Effector memory CD4-positive, alpha-beta T cell (primary cell): ENCODE data around the gene HOXD8.

Source experiments
- DNase-seq, 3 donors: peaks; one replicate each; pipeline ENCODE4 v3.0.0-alpha.2; 2020
- H3K27ac ChIP-seq: 2 replicates; pipeline ENCODE4 v1.7.0; 2013; ENCODE audit warnings: mild to moderate bottlenecking, low read length, moderate library complexity; ENCODE audit not compliant: insufficient read depth, poor library complexity, severe bottlenecking
- H3K27me3 ChIP-seq: replicated peaks from 2 replicates; pipeline ENCODE4 v1.7.0; 2013; ENCODE audit warnings: mild to moderate bottlenecking, low read length; ENCODE audit not compliant: insufficient read depth, control insufficient read depth, poor library complexity, severe bottlenecking
- H3K36me3 ChIP-seq: 2 replicates; pipeline ENCODE4 v1.7.0; 2013; ENCODE audit warnings: mild to moderate bottlenecking, low read length, moderate library complexity; ENCODE audit not compliant: control insufficient read depth, insufficient read depth
- H3K4me1 ChIP-seq: 2 replicates; pipeline ENCODE4 v1.7.0; 2013; ENCODE audit warnings: low read length, mild to moderate bottlenecking; ENCODE audit not compliant: control insufficient read depth, insufficient read depth, poor library complexity, severe bottlenecking
- H3K4me3 ChIP-seq: 2 replicates; pipeline ENCODE4 v1.7.0; 2013; ENCODE audit warnings: low read length, low read depth, mild to moderate bottlenecking; ENCODE audit not compliant: insufficient read depth, poor library complexity, severe bottlenecking
- H3K9me3 ChIP-seq: 2 replicates; pipeline ENCODE4 v1.7.0; 2013; ENCODE audit warnings: mild to moderate bottlenecking, low read length, moderate library complexity; ENCODE audit not compliant: control insufficient read depth

The HOXD8 gene

GRCh38 chr2:176103742-176104315, 25.7 kb upstream of the HOXD8 start:
- Histone ChIP-seq H3K4me1 (peaks cover 12% of the 10 kb centered on the region), H3K27ac (no peak overlapping the region), H3K27me3 (peaks cover 90% of the 10 kb centered on the region), H3K4me3 (no peak overlapping the region), H3K36me3 (no peaks in the 10 kb centered on the region), H3K9me3 (no peaks in the 10 kb centered on the region)
- no peak for DNase-seq

DNA sequence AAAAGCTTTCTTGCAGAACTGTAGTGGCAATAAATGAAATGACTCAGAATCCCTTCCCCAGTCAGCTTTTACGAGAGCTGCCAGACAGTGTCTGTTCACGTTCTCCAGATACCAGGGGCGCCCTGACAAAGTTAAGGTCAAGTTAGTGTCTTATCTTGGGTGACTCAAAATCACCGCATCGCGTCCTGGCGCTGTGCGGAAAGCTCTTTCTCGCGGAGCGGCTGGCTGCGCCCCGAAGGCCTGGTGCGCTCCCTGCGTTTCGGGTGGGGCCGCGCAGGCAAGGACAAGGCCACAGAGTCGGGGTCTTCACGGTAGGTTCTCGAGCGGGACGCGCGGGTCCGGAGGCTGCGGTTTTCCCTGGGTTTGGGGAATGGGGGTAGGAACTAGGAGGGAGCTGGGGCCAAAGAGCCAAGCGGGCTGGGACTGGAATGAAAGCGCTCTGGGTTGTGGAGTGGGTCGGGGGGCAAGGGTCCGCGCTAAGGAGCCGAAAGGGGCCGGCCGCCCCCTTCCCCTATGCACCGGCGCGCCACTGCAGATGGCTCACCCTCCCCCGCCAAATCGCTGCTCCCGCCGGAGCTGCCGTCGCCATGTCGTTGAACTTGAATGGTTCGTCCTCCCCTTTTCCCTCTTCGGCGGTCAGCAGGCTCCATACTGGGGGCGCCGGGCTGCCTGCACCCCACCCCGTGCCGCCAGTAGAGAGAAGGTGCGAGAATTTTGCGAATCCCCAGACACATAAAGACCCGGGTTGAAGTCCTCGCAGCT, 25.0 kb upstream of the HOXD8 start:
- no peak overlapping the region for H3K4me3 ChIP-seq
- no peaks in the 10 kb centered on the region for H3K36me3 ChIP-seq
- H3K27ac ChIP-seq = no peak overlapping the region
- H3K9me3 ChIP-seq = no peaks in the 10 kb centered on the region
- peaks cover 90% of the 10 kb centered on the region for H3K27me3 ChIP-seq
- peaks cover 12% of the 10 kb centered on the region for H3K4me1 ChIP-seq
- DNase-seq = no peak

GRCh38 chr2:176105078-176105729, 24.3 kb upstream of the HOXD8 start:
- Histone ChIP-seq H3K36me3 (no peaks in the 10 kb centered on the region), H3K4me1 (peaks cover 12% of the 10 kb centered on the region), H3K4me3 (no peak overlapping the region), H3K27me3 (peaks cover 90% of the 10 kb centered on the region), H3K9me3 (no peaks in the 10 kb centered on the region), H3K27ac (no peak overlapping the region)
- no peak for DNase-seq

GRCh38 chr2:176105730-176106580, 23.6 kb upstream of the HOXD8 start:
- Histone ChIP-seq H3K27ac (no peak overlapping the region), H3K4me3 (no peak overlapping the region), H3K27me3 (peaks cover 90% of the 10 kb centered on the region), H3K9me3 (no peaks in the 10 kb centered on the region), H3K4me1 (peaks cover 12% of the 10 kb centered on the region), H3K36me3 (no peaks in the 10 kb centered on the region)
- no peak for DNase-seq

GRCh38 chr2:176106581-176107539, 22.6 kb upstream of the HOXD8 start, which contains the start of gene HOXD11:
TSS of gene HOXD11 (plus strand) at chr2:176107280. CDS start at chr2:176107356, 76 bp downstream.
- Histone ChIP-seq H3K27me3 (peaks cover 90% of the 10 kb centered on the region), H3K4me1 (peaks cover 12% of the 10 kb centered on the region), H3K4me3 (peak within 1 kb of the TSS; percentile 32), H3K27ac (no peak within 1 kb of the TSS), H3K36me3 (no peaks in the 10 kb centered on the region), H3K9me3 (no peaks in the 10 kb centered on the region)
- DNase-seq = no peak

DNA sequence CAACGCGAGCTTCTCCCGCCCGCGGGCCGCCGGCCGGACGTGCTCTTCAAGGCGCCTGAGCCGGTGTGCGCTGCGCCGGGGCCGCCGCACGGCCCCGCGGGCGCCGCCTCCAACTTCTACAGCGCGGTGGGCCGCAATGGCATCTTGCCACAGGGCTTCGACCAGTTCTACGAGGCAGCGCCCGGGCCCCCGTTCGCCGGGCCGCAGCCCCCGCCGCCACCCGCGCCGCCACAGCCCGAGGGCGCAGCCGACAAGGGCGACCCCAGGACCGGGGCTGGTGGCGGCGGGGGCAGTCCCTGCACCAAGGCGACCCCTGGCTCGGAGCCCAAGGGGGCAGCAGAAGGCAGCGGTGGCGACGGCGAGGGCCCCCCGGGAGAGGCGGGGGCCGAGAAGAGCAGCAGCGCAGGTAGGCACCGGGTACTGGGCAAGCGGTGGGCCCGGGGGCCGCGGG, 21.7 kb upstream of the HOXD8 start:
- no peak overlapping the region for H3K4me3 ChIP-seq
- H3K36me3 ChIP-seq = no peaks in the 10 kb centered on the region
- no peak overlapping the region for H3K27ac ChIP-seq

DNA sequence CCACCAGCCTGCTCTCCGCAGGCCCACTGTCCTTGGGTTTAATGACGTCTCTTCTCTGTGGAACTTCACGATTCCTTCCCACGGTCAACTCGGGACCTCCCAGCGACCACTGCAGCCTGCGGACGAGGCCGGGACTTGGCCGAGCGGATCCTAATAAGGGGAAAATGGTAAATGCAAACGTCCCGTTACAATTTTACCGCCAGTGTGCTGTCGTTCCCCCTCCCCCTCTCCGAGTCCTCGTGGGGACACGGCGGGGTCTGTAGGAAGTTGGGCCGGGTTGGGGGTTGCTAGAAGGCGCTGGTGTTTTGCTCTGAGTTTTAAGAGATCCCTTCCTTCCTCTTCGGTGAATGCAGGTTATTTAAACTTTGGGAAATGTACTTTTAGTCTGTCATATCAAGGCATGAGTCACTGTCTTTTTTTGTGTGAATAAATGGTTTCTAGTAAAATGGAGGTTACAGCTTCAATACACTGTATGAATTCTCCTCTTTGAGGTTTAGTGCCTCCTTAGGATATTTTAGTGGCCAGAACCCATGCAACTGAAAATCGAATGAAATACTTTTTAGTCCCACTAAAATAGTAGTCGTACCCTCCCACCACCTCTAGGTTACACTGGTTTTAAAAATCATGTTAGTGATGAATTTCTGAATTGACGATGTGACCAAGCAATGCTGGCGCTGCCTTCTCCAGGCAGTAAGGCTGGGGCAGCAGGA, 20.2 kb upstream of the HOXD8 start:
- no peaks in the 10 kb centered on the region for H3K36me3 ChIP-seq
- H3K9me3 ChIP-seq = no peaks in the 10 kb centered on the region
- H3K27ac ChIP-seq = no peak overlapping the region
- no peak overlapping the region for H3K4me3 ChIP-seq
- peaks cover 12% of the 10 kb centered on the region for H3K4me1 ChIP-seq
- H3K27me3 ChIP-seq = peaks cover 89% of the 10 kb centered on the region
- DNase-seq = no peak

More for the DNA sequence above, 21.7 kb upstream of the HOXD8 start:
- no peak for DNase-seq
- no peaks in the 10 kb centered on the region for H3K9me3 ChIP-seq
- H3K27me3 ChIP-seq = peaks cover 90% of the 10 kb centered on the region
- peaks cover 12% of the 10 kb centered on the region for H3K4me1 ChIP-seq

- Histone ChIP-seq H3K27ac (no peak overlapping the region), H3K4me1 (peaks cover 12% of the 10 kb centered on the region), H3K4me3 (no peak overlapping the region), H3K36me3 (no peaks in the 10 kb centered on the region), H3K27me3 (peaks cover 89% of the 10 kb centered on the region), H3K9me3 (no peaks in the 10 kb centered on the region)
- no peak for DNase-seq
These were observed 19.6 kb upstream of the HOXD8 start for GRCh38 chr2:176109946-176110345.
